ENCODE measurements around the gene CCDC12.

Gene CCDC12

GRCh38 chr3:47013231-47013630 lies 36.7 kb upstream of the CCDC12 start:
- no peak overlapping the region for H3K9ac ChIP-seq (ENCODE audit: low read length)
- H3K36me3 ChIP-seq (ENCODE audit: control insufficient read depth, low read depth, low read length), result peaks cover 14% of the 10 kb centered on the region
- no peaks in the 10 kb centered on the region for H3K9me3 ChIP-seq (ENCODE audit: control insufficient read depth, low read depth, low read length)
- peaks cover 11% of the 10 kb centered on the region for H3K4me1 ChIP-seq (ENCODE audit: control insufficient read depth, low read depth, low read length)
- H3K4me3 ChIP-seq (ENCODE audit: low read length), result no peak overlapping the region
- H3K27ac ChIP-seq (ENCODE audit: low read length), result no peak overlapping the region
- no peaks in the 10 kb centered on the region for H3K27me3 ChIP-seq (ENCODE audit: control insufficient read depth, insufficient read depth, low read length)

DNA sequence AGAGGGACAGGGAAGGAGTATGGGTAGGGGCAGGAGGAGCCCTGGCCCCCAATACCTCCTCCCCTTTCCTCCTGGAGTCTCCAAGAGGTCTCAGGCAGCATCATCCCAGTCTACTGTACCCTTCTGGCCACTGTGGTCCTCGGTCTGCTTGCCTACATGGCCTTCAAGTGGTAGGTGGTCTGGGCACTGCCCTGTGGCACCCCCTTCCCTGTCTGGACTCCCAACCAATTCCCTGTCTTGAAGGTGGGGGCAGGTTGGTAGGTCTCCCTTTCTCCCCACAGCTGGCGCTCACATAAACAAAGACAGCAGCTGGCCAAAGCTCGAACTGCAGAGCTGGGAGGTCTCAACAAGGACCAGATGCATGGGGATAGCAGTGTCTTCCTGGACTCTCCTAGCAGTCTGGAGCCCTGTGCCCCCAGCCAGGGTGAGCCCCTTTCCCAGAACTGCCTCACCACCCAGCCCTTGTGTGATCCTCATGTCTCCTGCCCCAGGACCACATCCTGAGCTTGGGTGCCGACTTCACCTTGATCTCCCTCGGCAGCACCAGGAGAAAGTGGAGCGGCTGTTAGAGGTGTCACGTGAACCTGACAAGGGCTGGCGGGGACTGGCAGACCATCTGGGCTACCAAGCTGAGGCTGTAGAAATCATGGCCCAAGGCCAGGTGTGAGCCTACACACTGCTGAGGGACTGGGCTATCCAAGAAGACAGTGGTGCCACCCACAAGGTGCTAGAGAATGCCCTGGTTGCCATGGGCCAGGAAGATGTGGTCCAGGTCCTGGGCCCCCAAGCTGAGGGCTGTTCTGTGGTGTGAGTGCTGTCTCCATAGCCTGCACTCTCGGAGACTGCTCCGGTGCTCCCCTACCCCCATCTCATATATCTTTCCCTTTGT lies 36.0 kb upstream of the CCDC12 start:
- Histone ChIP-seq H3K27ac (ENCODE audit: low read length) (no peak overlapping the region), H3K9ac (ENCODE audit: low read length) (no peak overlapping the region), H3K27me3 (ENCODE audit: control insufficient read depth, insufficient read depth, low read length) (no peaks in the 10 kb centered on the region), H3K4me3 (ENCODE audit: low read length) (no peak overlapping the region), H3K9me3 (ENCODE audit: control insufficient read depth, low read depth, low read length) (no peaks in the 10 kb centered on the region), H3K4me1 (ENCODE audit: control insufficient read depth, low read depth, low read length) (peaks cover 11% of the 10 kb centered on the region), H3K36me3 (ENCODE audit: control insufficient read depth, low read depth, low read length) (peaks cover 8% of the 10 kb centered on the region)

GRCh38 chr3:47011371-47011770 lies 34.8 kb upstream of the CCDC12 start:
- Histone ChIP-seq H3K9ac (ENCODE audit: low read length) (no peak overlapping the region), H3K4me1 (ENCODE audit: control insufficient read depth, low read depth, low read length) (peaks cover 11% of the 10 kb centered on the region), H3K27me3 (ENCODE audit: control insufficient read depth, insufficient read depth, low read length) (no peaks in the 10 kb centered on the region), H3K4me3 (ENCODE audit: low read length) (no peak overlapping the region), H3K36me3 (ENCODE audit: control insufficient read depth, low read depth, low read length) (no peaks in the 10 kb centered on the region), H3K9me3 (ENCODE audit: control insufficient read depth, low read depth, low read length) (no peaks in the 10 kb centered on the region), H3K27ac (ENCODE audit: low read length) (no peak overlapping the region)

DNA sequence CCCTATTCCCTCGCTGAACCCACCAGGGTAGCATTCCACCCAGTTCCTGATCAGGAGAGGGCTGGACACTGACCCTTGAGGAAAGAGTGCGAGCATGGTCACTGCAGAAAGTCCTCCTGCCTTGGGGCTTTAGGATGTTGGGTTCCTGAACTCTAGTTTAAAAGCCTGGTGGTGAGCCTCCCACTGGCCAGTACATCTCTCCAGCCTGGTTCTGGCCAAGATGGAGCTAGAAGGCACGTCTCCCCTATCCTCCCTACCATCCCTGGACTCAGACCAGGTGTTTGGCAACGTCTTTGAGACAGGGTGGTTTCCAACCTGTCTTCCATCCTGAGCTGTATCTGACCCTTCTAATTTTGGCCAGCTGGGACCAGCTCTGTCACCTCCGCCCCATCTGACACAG lies 34.4 kb upstream of the CCDC12 start:
- Histone ChIP-seq H3K9me3 (ENCODE audit: control insufficient read depth, low read depth, low read length) (no peaks in the 10 kb centered on the region), H3K27ac (ENCODE audit: low read length) (no peak overlapping the region), H3K36me3 (ENCODE audit: control insufficient read depth, low read depth, low read length) (no peaks in the 10 kb centered on the region), H3K4me1 (ENCODE audit: control insufficient read depth, low read depth, low read length) (peaks cover 11% of the 10 kb centered on the region), H3K27me3 (ENCODE audit: control insufficient read depth, insufficient read depth, low read length) (no peaks in the 10 kb centered on the region), H3K9ac (ENCODE audit: low read length) (no peak overlapping the region), H3K4me3 (ENCODE audit: low read length) (no peak overlapping the region)

GRCh38 chr3:47010111-47010712 lies 33.7 kb upstream of the CCDC12 start:
- Histone ChIP-seq H3K27ac (ENCODE audit: low read length) (peak overlapping the region; percentile 87), H3K4me1 (ENCODE audit: control insufficient read depth, low read depth, low read length) (peaks cover 11% of the 10 kb centered on the region), H3K36me3 (ENCODE audit: control insufficient read depth, low read depth, low read length) (no peaks in the 10 kb centered on the region), H3K9ac (ENCODE audit: low read length) (peak overlapping the region; percentile 89), H3K27me3 (ENCODE audit: control insufficient read depth, insufficient read depth, low read length) (no peaks in the 10 kb centered on the region), H3K9me3 (ENCODE audit: control insufficient read depth, low read depth, low read length) (no peaks in the 10 kb centered on the region), H3K4me3 (ENCODE audit: low read length) (peak overlapping the region; percentile 74)

DNA sequence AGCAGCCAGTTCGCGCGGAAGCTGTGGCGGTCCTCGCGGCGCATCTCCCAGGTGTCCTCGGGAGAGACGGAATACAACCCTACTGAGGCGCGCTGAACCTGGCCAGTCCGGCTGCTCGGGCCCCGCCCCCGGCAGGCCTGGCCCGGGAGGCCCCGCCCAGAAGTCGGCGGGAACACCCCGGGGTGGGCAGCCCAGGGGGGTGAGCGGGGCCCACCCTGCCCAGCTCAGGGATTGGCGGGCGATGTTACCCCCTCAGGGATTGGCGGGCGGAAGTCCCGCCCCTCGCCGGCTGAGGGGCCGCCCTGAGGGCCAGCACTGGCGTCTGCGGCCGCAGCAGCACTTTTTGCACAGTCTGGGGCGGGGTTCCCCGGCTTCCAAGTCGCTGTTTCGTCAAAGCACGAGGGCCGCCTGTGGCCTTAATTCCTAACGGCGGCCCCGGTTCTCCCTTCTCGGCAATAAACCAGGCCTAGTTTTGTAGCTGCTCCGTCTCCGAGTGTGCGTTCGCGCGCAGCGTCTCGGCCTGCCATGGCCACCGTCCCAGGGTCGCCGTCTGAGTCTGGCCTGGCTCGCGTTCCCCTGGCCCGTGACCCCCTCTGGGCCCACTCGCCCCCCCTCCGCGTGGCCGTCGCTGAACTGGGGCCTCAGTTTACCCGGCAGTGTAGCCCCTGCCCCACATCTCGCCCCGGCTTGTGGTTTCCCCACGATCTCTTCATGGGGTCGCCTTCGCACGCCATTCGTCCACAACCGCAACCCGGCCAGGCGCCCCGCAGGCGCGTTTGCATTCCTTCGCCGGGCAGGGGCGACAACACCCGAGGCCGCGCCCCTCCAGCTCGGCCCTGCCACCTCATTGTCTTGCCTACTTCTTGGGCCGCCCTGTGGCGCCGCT lies 32.9 kb upstream of the CCDC12 start:
- H3K36me3 ChIP-seq (ENCODE audit: control insufficient read depth, low read depth, low read length), result peaks cover under 1% of the 10 kb centered on the region

DNA sequence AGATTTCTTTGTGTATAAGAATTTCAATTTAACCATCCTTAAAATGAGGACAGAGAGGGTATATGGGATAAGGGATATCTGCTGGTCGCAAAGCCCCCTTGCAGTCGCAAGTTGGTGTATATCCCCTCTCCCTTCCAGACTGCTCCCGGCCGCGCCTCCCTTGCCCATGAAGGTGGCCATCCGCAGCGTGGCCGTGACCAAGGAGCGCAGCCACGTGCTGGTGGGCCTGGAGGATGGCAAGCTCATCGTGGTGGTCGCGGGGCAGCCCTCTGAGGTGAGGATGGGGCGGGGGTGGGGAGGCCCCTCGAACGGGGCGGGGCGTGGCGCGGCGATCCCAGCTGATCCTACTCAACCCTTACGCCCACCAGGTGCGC lies 32.3 kb upstream of the CCDC12 start:
- no peak overlapping the region for H3K27ac ChIP-seq (ENCODE audit: low read length)
- peaks cover 5% of the 10 kb centered on the region for H3K36me3 ChIP-seq (ENCODE audit: control insufficient read depth, low read depth, low read length)
- H3K9ac ChIP-seq (ENCODE audit: low read length), result peak overlapping the region; percentile 89
- H3K4me1 ChIP-seq (ENCODE audit: control insufficient read depth, low read depth, low read length), result peaks cover 11% of the 10 kb centered on the region
- H3K4me3 ChIP-seq (ENCODE audit: low read length), result peak overlapping the region; percentile 74
- H3K9me3 ChIP-seq (ENCODE audit: control insufficient read depth, low read depth, low read length), result no peaks in the 10 kb centered on the region
- H3K27me3 ChIP-seq (ENCODE audit: control insufficient read depth, insufficient read depth, low read length), result no peaks in the 10 kb centered on the region

More for the DNA sequence above, 32.9 kb upstream of the CCDC12 start:
- H3K9me3 ChIP-seq (ENCODE audit: control insufficient read depth, low read depth, low read length), result no peaks in the 10 kb centered on the region
- H3K9ac ChIP-seq (ENCODE audit: low read length), result peak overlapping the region; percentile 89
- H3K4me3 ChIP-seq (ENCODE audit: low read length), result peak overlapping the region; percentile 74
- peak overlapping the region; percentile 87 for H3K27ac ChIP-seq (ENCODE audit: low read length)
- H3K27me3 ChIP-seq (ENCODE audit: control insufficient read depth, insufficient read depth, low read length), result no peaks in the 10 kb centered on the region
- H3K4me1 ChIP-seq (ENCODE audit: control insufficient read depth, low read depth, low read length), result peaks cover 11% of the 10 kb centered on the region

DNA sequence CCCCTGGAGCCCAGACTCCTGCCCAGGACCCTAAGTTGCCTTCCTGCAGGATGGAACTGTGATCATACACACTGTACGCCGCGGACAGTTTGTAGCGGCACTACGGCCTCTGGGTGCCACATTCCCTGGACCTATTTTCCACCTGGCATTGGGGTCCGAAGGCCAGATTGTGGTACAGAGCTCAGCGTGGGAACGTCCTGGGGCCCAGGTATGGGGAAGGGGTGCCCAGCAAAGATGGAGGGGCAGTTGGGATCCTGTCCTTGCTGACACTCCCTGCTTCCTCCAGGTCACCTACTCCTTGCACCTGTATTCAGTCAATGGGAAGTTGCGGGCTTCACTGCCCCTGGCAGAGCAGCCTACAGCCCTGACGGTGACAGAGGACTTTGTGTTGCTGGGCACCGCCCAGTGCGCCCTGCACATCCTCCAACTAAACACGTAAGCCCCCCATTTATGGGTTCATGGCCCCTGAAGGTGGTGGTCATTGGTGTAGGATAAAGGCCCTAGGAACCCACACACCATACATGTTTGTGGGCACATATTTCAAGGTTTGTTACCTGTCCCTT lies 31.8 kb upstream of the CCDC12 start:
- H3K9me3 ChIP-seq (ENCODE audit: control insufficient read depth, low read depth, low read length), result no peaks in the 10 kb centered on the region
- H3K36me3 ChIP-seq (ENCODE audit: control insufficient read depth, low read depth, low read length), result peaks cover 5% of the 10 kb centered on the region
- H3K27ac ChIP-seq (ENCODE audit: low read length), result no peak overlapping the region
- peak overlapping the region; percentile 89 for H3K9ac ChIP-seq (ENCODE audit: low read length)
- H3K4me1 ChIP-seq (ENCODE audit: control insufficient read depth, low read depth, low read length), result peaks cover 11% of the 10 kb centered on the region
- no peaks in the 10 kb centered on the region for H3K27me3 ChIP-seq (ENCODE audit: control insufficient read depth, insufficient read depth, low read length)
- H3K4me3 ChIP-seq (ENCODE audit: low read length), result peak overlapping the region; percentile 74

- H3K9me3 ChIP-seq (ENCODE audit: control insufficient read depth, low read depth, low read length), result no peaks in the 10 kb centered on the region
- H3K27me3 ChIP-seq (ENCODE audit: control insufficient read depth, insufficient read depth, low read length), result no peaks in the 10 kb centered on the region
- peaks cover 5% of the 10 kb centered on the region for H3K36me3 ChIP-seq (ENCODE audit: control insufficient read depth, low read depth, low read length)
- H3K9ac ChIP-seq (ENCODE audit: low read length), result no peak overlapping the region
- H3K27ac ChIP-seq (ENCODE audit: low read length), result no peak overlapping the region
- H3K4me1 ChIP-seq (ENCODE audit: control insufficient read depth, low read depth, low read length), result peaks cover 11% of the 10 kb centered on the region
- no peak overlapping the region for H3K4me3 ChIP-seq (ENCODE audit: low read length)
Observed at GRCh38 chr3:47007482-47008233, 31.1 kb upstream of the CCDC12 start.

- Histone ChIP-seq H3K36me3 (ENCODE audit: control insufficient read depth, low read depth, low read length) (peaks cover 5% of the 10 kb centered on the region), H3K4me1 (ENCODE audit: control insufficient read depth, low read depth, low read length) (peaks cover 11% of the 10 kb centered on the region), H3K27ac (ENCODE audit: low read length) (no peak overlapping the region), H3K9ac (ENCODE audit: low read length) (no peak overlapping the region), H3K4me3 (ENCODE audit: low read length) (no peak overlapping the region), H3K27me3 (ENCODE audit: control insufficient read depth, insufficient read depth, low read length) (no peaks in the 10 kb centered on the region), H3K9me3 (ENCODE audit: control insufficient read depth, low read depth, low read length) (no peaks in the 10 kb centered on the region)
Observed at GRCh38 chr3:47007001-47007400, 30.5 kb upstream of the CCDC12 start.

Measured in iPS-18a (cell line).